Stimulated activated CD4-positive, alpha-beta T cell treated with anti-CD3 and anti-CD28 coated beads, Interleukin-4, amount 100 ng/mL, for 24 hours (primary cell): Measurements from ENCODE around the gene USP30.
A peak's percentile ranks its signal among the peaks of the same experiment; 100 is the strongest.

Experiments
- DNase-seq: peaks from one replicate; pipeline ENCODE4 v3.0.0-alpha.2; 2020

Gene USP30

GRCh38 chr12:109098651-109099050 is 46.3 kb downstream of the USP30 start:
- no peak for DNase-seq

DNA sequence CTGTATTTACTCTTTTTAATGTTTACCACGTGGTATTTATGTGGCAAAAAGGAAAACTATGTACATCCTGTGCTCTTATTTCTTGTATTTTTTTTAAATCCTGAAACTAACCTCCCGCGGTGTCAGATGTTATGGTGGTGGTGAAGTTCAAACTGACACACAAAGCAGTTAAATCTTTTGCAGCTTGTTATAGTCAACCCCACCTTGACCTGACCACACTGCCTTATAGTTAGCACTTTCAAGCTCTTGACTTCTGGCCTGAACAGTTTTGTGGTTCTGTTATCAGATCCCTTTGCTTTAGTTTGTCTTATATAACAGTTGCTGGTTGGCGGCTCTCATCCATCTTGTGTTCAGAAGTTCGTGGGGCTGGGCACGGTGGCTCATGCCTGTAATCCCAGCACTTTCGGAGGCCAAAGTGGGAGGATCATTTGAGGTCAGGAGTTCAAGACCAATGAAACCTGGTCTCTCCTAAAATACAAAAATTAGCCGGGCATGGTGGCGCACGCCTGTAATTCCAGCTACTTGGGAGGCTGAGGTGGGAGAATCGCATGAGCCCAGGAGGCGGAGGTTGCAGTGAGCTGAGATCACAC is 47.1 kb downstream of the USP30 start:
- DNase-seq: no peak

- no peak for DNase-seq
These were observed 48.4 kb downstream of the USP30 start for GRCh38 chr12:109100741-109101140.

DNA sequence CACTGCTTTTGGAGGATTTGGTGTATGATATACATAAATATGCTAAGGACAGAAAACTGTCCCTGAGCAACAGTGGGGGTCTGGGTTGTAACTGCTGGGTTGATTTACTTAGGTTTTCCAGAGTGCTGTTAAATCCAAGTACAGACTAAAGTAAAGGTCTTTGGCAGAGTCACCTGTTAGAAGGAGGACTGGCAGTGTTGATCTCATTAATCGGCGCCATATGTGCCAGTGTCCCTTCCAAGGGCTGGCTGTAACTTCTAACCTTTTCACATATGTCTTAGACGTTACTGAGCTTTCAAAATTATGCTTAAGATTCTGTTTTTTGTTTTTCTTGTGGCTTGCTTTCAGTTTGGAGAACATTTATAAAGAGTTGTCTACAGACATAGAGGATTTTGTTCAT is 50.1 kb downstream of the USP30 start:
- DNase-seq: no peak

DNA sequence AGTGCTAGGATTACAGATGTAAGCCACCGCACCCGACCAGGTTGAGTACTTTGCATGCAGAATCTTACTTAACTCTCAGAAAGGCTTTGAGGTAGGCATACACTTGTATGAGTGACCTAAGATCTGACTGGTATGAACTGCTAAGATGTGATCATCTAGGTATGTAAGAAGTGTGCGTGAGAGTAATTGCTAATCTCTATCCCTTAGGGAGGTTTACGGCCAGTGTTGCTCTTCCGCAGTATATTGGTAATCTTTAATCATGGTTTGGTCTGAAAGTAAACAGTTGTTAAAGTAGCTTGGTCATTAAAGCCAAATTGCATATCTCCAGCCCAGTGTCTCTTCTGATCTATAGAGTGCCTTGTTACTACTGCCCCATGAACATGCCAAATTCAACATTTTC is 52.8 kb downstream of the USP30 start:
- no peak for DNase-seq

DNA sequence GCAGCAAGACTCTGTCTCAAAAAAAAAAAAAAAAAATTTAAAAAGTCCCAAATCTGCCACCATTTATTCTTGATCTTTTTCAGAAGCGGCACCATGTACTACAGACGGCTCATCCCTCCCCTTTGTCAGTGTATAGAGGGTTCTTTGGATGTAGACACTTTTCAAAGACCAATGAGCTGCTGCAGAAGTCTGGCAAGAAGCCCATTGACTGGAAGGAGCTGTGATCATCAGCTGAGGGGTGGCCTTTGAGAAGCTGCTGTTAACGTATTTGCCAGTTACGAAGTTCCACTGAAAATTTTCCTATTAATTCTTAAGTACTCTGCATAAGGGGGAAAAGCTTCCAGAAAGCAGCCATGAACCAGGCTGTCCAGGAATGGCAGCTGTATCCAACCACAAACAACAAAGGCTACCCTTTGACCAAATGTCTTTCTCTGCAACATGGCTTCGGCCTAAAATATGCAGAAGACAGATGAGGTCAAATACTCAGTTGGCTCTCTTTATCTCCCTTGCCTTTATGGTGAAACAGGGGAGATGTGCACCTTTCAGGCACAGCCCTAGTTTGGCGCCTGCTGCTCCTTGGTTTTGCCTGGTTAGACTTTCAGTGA is 57.5 kb downstream of the USP30 start:
- DNase-seq: no peak

- DNase-seq: peak; percentile 43
These were observed 58.7 kb downstream of the USP30 start for GRCh38 chr12:109110988-109111495.

- DNase-seq: no peak
These were observed 60.5 kb downstream of the USP30 start for GRCh38 chr12:109112720-109113465.

DNA sequence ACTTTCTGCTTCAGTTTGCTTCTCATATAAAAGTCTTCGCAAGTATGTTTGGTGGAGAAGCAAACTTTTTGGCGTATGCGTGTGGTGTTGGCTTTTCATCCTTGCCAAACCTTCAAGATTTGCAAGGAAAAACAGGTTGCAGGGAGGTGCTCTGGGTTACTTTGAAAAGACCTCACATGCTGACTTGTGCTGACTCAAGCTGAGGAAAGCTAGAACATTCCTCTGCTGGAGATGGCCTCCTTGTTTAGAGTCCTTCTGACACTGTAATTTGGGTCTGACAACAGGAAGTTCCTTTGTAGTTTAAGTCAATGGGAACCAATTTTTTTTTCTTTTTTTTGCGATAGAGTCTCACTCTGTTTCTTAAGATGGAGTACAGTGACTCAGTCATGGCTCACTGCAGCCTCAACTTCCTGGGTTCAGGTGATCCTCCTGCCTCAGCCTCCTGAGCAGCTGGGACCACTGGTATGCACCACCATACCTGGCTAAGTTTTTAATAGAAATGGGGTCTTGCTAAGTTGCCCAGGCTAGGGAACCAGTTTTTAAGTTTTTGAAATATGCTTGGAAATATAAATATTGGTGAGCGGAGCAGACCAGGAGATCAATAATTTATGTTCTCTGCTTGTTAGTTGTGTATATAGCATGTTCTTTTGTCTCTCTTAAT is 61.4 kb downstream of the USP30 start:
- no peak for DNase-seq

DNA sequence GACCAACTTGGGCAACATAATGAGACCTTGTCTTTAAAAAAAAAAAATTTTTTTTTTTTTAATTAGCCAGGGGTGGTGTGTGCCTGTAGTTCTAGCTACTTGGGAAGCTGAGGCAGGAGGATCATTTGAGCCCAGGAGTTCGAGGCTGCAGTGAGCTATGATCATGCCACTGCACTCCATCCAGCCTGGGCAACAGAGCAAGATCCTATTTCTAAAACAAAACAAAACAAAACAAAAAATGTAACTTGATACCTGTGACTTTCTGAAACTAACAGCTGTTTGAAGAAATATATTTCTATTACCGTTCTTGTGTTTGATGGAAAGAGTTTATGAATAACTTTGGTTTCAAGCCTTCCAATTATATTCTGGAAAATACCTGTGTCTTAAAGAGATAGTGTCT is 62.3 kb downstream of the USP30 start:
- DNase-seq: no peak

- no peak for DNase-seq
These were observed 63.0 kb downstream of the USP30 start for GRCh38 chr12:109115404-109115757.

GRCh38 chr12:109115758-109116610 is 63.6 kb downstream of the USP30 start, which contains the start of gene ACACB:
Gene ACACB, plus strand, starts transcription at chr12:109116587. Its CDS starts 22,819 bp downstream, at chr12:109139406.
- DNase-seq: no peak

DNA sequence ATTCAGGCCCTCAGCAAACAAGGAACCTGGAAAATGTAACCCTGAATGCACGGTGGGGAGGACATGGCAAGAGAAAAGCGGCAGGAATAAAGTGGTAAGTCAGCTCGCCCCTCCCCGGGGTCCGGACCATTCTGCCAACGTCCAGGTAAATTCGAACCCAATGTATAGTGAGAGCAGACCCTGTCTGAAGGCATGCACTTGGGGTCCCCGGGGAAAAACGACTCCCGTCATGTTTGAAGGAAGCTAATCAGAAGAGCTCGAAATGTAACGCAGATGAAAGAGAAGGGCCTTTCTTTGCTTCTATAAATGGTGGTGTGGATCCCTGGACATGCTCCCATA is 64.2 kb downstream of the USP30 start:
- DNase-seq: no peak

DNA sequence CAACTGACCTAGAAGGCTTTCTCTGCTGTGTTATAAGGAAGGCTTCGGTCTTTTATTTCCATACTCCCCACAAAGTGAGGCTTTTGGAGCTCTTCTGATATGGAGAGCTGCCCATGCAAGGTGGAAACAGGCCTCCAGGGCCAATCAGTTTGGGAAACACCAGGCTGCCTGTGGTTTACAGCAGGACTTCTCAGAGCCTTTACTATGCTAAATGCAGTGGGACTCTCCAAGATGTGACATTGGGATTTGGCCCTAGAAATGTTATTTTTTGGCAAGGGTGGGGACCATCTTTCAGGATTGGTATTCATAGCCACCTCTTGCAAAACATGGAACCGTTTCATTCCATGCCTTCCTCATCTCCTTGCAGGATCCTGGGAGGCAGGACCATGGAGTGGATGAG is 67.7 kb downstream of the USP30 start:
- DNase-seq: no peak

- no peak for DNase-seq
These were observed 68.2 kb downstream of the USP30 start for GRCh38 chr12:109120557-109120956.

- no peak for DNase-seq
These were observed 69.0 kb downstream of the USP30 start for GRCh38 chr12:109121346-109121880.

GRCh38 chr12:109124878-109125648 is 72.7 kb downstream of the USP30 start:
- no peak for DNase-seq

DNA sequence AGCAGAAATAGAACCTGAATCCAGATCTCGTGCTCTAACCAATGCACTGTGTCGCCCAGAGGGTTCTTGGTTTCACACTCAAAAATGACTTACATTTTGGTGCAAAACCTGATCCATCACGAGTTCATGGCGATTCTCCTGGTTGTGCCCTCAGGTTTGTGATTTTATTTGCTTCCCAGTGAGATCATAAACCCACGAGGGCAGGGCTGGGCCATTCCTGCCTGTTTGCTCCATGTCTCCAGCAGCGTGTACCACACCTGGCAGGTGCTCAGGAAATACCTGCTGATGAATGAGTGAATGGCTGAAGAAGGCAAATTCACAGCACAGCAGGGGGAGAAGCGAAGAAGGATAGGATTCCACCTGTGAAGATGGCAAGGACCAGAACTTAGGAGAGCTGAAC is 73.4 kb downstream of the USP30 start:
- no peak for DNase-seq

GRCh38 chr12:109126784-109127183 is 74.4 kb downstream of the USP30 start:
- no peak for DNase-seq

DNA sequence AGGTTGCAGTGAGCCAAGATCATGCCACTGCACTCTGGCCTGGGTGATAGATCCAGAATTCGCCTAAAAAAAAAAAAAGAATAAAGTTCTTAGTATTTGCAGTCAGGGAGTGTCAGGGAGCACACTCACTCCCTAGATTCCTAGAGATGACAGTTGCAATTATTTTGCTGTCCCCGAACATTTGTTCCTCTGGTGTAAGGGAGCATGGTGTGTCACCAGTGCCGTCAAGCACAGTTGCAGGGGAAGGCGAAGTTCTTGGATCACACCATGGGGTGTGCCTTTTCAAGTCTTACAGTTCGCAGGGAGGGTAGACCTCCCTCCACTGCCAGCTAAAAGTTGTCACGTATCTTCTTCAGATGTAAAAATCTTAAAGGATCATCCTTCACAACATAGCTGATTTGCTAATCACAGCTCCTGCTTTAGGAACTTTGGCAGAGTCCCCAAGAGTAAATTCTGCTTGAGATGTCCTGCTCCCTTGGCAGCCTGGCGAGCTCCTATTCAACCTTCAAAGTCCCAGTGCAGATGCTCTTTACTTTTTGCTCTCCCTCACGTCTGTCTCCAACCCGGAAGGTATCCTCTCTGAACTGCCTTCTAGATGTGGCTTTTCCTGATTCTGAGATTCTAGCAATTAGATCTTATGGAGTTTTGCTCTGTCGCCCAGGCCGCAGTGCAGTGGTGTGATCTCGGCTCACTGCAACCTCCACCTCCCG is 75.3 kb downstream of the USP30 start:
- no peak for DNase-seq
